Left hindlimb (tissue), 1 donor: Measurements from ENCODE around the gene CRNKL1.
A peak's percentile ranks its signal among the peaks of the same experiment; 100 is the strongest.

Experiments used
- DNase-seq: peaks from one replicate; pipeline ENCODE4 v3.0.0-alpha.2; 2018

CRNKL1 gene

DNA sequence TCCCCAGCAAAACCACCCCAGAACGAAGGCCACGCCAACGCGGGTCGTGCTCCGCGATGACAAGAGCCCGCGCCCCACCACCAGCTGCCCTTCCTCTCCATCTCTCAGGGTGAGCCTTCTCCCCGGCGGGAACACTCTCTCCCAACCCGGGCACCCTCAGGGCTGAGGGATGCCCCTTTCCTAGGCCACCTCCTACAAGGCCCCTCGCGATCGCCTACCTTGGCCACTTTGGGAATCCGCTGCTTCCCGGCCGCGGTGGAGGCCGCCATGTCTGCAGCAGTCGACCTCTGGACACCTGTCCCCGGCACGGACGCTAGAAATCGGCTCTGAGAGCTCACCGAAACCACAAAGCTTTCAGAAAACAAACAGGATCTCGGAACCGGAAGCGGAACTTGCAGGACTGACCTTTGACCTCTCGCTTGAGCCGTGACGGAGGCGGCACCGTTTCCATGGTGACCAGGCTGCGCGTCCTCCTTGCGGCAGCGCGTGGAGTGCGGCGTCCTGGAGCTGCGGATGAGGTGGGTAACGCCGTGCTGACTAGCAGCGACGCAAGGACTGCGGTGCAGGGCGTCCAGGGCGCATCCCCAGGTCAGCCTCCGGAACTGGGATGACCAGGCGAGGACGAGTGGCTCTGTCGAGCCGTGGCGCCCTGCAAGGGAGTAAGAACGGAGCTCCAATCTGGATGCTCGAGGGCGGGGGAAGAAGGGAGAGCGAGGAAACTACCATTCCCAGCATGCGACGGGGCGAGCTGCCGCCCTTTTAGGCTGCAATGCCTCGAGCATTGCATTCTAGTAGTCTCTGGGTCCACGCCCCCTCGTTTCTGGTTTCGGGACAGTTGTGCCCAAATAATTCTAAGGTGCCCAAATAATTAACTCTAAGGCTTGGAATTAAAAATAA is at the start of gene CRNKL1, which contains the start of gene CFAP61:
Gene CRNKL1 (minus strand): TSS at position 393 of the 897 bp plus-strand sequence. CDS start 124 bp downstream, at position 269.
Gene CFAP61 (plus strand): TSS at position 459 of the 897 bp plus-strand sequence. CDS start 4,122 bp downstream, outside the sequence.
- DNase-seq, result peak; percentile 97

- no peak for DNase-seq
Observed at GRCh38 chr20:20100881-20101280, 48.6 kb upstream of the CRNKL1 start.

DNA sequence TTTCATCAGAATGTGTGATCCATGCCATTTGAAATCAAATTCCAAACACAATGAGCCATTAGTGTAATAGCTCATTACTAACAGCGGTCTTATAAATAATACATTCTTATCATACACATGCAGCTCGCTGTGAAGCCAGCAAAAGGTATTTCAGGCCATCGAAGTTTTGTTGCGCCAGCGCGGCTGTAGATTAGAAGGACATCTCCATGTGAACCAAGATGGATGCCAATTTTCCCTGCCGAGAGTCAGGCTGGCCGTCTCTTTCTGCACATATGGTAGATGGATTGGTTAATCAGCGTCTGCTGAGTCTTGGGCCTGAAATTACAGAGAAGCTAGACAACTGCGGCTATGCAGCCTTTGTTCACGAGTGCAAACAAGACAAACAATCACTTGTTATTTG is 44.2 kb upstream of the CRNKL1 start:
- no peak for DNase-seq

- DNase-seq, result no peak
Observed at GRCh38 chr20:20095114-20095872, 43.0 kb upstream of the CRNKL1 start.

- no peak for DNase-seq
Observed at GRCh38 chr20:20094410-20094809, 42.1 kb upstream of the CRNKL1 start.

- DNase-seq, result no peak
Observed at GRCh38 chr20:20092827-20093226, 40.6 kb upstream of the CRNKL1 start.

GRCh38 chr20:20089939-20090338 is 37.7 kb upstream of the CRNKL1 start:
- no peak for DNase-seq

- DNase-seq, result no peak
Observed at GRCh38 chr20:20089018-20089417, 36.8 kb upstream of the CRNKL1 start.

DNA sequence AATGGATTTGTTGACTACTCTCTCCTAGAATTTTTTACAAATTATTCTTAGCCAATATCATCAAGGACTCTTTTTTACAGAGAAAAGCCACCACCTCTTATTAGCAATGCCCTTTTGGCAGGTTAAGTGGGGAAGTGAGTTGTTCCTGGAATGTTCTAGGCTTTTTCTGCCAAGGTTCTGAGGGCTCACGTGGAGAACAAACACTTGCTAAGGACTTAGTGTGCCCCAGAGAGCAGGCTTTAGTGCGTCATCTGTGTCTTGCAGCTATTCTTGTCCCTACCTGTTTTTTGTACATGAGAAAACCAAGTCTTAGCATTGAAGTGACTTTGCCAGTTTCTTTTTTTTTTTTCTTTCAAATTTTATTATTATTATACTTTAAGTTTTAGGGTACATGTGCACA is 33.5 kb upstream of the CRNKL1 start:
- no peak for DNase-seq

- no peak for DNase-seq
Observed at GRCh38 chr20:20085071-20085470, 32.8 kb upstream of the CRNKL1 start.

- DNase-seq, result peak; percentile 54
Observed at GRCh38 chr20:20084296-20084752, 32.1 kb upstream of the CRNKL1 start.

- DNase-seq, result no peak
Observed at GRCh38 chr20:20083807-20084206, 31.5 kb upstream of the CRNKL1 start.

- no peak for DNase-seq
Observed at GRCh38 chr20:20079102-20079784, 27.0 kb upstream of the CRNKL1 start.

GRCh38 chr20:20078041-20078440 is 25.8 kb upstream of the CRNKL1 start:
- DNase-seq, result no peak

- peak; percentile 50 for DNase-seq
Observed at GRCh38 chr20:20076297-20077065, 24.2 kb upstream of the CRNKL1 start.

GRCh38 chr20:20075032-20075431 is 22.8 kb upstream of the CRNKL1 start:
- DNase-seq, result no peak

DNA sequence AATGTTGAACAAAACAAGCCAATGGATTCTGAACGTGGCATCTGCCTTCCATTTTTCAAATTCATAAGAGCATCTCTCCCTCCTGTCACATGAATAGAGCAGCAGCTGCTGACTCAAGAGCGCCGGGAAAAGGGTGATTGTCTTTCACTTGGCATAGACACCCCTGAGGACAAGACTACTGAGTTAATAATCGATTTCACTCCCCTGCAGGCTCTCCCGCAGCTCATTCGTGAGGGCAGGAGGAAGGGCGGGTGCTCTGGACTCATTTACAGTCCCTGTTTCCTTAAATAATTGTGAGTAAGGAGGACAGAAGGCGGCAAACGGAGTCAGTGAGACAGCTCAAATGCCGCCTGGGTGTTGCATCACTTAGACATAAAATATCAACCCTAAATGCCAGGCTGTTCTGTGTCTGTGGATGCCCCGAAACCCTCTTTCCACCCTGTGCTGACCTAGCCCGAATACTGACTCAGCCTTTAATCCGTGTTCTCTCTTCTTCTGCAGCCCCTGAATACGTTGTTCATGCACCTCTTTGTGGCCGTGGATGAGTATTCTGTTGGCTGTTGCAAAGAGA is 21.6 kb upstream of the CRNKL1 start:
- DNase-seq, result no peak

- DNase-seq, result no peak
Observed at GRCh38 chr20:20070871-20071726, 18.8 kb upstream of the CRNKL1 start.

DNA sequence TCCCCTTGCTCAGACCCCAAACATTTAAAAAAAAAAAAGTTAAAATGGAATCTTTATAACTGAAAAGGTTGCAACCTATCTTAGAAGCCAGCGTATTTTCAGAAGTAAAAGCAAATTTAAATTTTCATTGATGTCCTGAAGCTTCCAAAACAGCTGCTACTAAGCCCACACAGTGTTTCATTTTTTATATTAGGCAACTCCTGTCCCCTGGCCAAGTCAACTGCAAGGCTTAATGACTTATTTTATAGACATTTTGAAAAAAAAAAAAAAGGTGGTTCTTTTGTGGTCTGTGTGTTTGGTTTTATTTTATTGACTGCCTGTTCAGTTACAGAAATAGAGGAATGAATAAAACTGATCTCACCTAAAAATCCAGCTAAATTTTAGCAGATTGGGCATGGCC is 13.1 kb upstream of the CRNKL1 start:
- no peak for DNase-seq

GRCh38 chr20:20063941-20064702 is 11.9 kb upstream of the CRNKL1 start:
- no peak for DNase-seq
